Loucy (cell line): Measurements from ENCODE around the gene MYT1.

Experiments
- H2AFZ ChIP-seq: fragments of 200-600 bp; sonication (generic); 2 replicates; pipeline ENCODE4 v1.6.0; 2016; ENCODE audit warnings: antibody characterized with exemption, mild to moderate bottlenecking, low read length, moderate library complexity
- H3F3A ChIP-seq: fragments of 200-600 bp; 2 replicates; pipeline ENCODE4 v1.6.0; 2016; ENCODE audit warnings: antibody characterized with exemption, low read depth, mild to moderate bottlenecking
- H3K27me3 ChIP-seq: fragments of 200-600 bp; sonication (generic); 2 replicates; pipeline ENCODE4 v1.6.1; 2014; ENCODE audit warnings: low read length, mild to moderate bottlenecking; ENCODE audit not compliant: insufficient read depth, poor library complexity, severe bottlenecking
- H3K36me3 ChIP-seq: fragments of 200-600 bp; sonication (generic); 2 replicates; pipeline ENCODE4 v1.6.1; 2016; ENCODE audit warnings: low read length; ENCODE audit not compliant: insufficient read depth
- H3K4me1 ChIP-seq: fragments of 200-600 bp; sonication (generic); 2 replicates; pipeline ENCODE4 v1.5.1; 2014; ENCODE audit warnings: low read length, mild to moderate bottlenecking; ENCODE audit not compliant: insufficient read depth, poor library complexity, severe bottlenecking
- H3K4me2 ChIP-seq: fragments of 200-600 bp; sonication (generic); 2 replicates; pipeline ENCODE4 v1.6.0; 2014; ENCODE audit warnings: antibody characterized with exemption, low read length, low read depth, mild to moderate bottlenecking; ENCODE audit not compliant: poor library complexity, severe bottlenecking
- H3K4me3 ChIP-seq: fragments of 200-600 bp; sonication (generic); 2 replicates; pipeline ENCODE4 v1.5.1; 2014; ENCODE audit warnings: low read length, mild to moderate bottlenecking, mixed read lengths; ENCODE audit not compliant: poor library complexity, severe bottlenecking
- H3K79me2 ChIP-seq: fragments of 200-600 bp; sonication (generic); 2 replicates; pipeline ENCODE4 v1.6.1; 2014; ENCODE audit warnings: low read length; ENCODE audit not compliant: insufficient read depth
- H3K9ac ChIP-seq: fragments of 200-600 bp; sonication (generic); 2 replicates; pipeline ENCODE4 v1.6.0; 2014; ENCODE audit warnings: mild to moderate bottlenecking, low read depth, low read length, moderate library complexity; ENCODE audit not compliant: poor library complexity, severe bottlenecking
- H3K9me2 ChIP-seq: fragments of 200-600 bp; sonication (generic); replicated peaks from 2 replicates; pipeline ENCODE4 v1.6.1; 2016; ENCODE audit warnings: low read depth, low read length, mixed read lengths
- H3K9me3 ChIP-seq: fragments of 200-600 bp; sonication (generic); 2 replicates; pipeline ENCODE4 v1.6.1; 2014; ENCODE audit warnings: mild to moderate bottlenecking, antibody characterized with exemption, low read length, low read depth; ENCODE audit not compliant: insufficient read depth
- H4K20me1 ChIP-seq: fragments of 200-600 bp; sonication (generic); 2 replicates; pipeline ENCODE4 v1.6.0; 2014; ENCODE audit warnings: antibody characterized with exemption, low read length, mild to moderate bottlenecking; ENCODE audit not compliant: insufficient read depth, poor library complexity, severe bottlenecking
- CTCF ChIP-seq: fragments of 200-600 bp; sonication (generic); conservative IDR thresholded peaks from 2 replicates; pipeline ENCODE4 v1.5.1; 2014; ENCODE audit warnings: mild to moderate bottlenecking, antibody characterized with exemption, low read length
- EZH2phosphoT487 ChIP-seq: fragments of 200-600 bp; IDR thresholded peaks from 2 replicates; pipeline ENCODE4 v1.6.1; 2018; ENCODE audit warnings: antibody characterized with exemption, mild to moderate bottlenecking, moderate library complexity, borderline replicate concordance

The MYT1 gene

GRCh38 chr20:64158346-64159285 is 5.6 kb upstream of the MYT1 start:
- H3K36me3 ChIP-seq = no peaks in the 10 kb centered on the region

GRCh38 chr20:64159286-64159680 is 5.0 kb upstream of the MYT1 start:
- H3K79me2 ChIP-seq = no peaks in the 10 kb centered on the region
- H3K27me3 ChIP-seq = no peaks in the 10 kb centered on the region
- no peak overlapping the region for H3K9ac ChIP-seq
- no peaks in the 10 kb centered on the region for H4K20me1 ChIP-seq
- no peak overlapping the region for H3K4me3 ChIP-seq
- H3K9me3 ChIP-seq = no peaks in the 10 kb centered on the region
- no peak for TF ChIP-seq EZH2phosphoT487
- no peak for TF ChIP-seq CTCF
- H2AFZ ChIP-seq = no peak overlapping the region
- no peaks in the 10 kb centered on the region for H3K36me3 ChIP-seq
- no peaks in the 10 kb centered on the region for H3K4me1 ChIP-seq
- no peak overlapping the region for H3K4me2 ChIP-seq
- H3K9me2 ChIP-seq = no peaks in the 10 kb centered on the region
- no peaks in the 10 kb centered on the region for H3F3A ChIP-seq

More at GRCh38 chr20:64158346-64159285, 5.6 kb upstream of the MYT1 start:
- Histone ChIP-seq H3K79me2 (no peaks in the 10 kb centered on the region), H3K4me3 (no peak overlapping the region), H3K4me1 (no peaks in the 10 kb centered on the region), H3K27me3 (no peaks in the 10 kb centered on the region), H3K4me2 (no peak overlapping the region), H4K20me1 (no peaks in the 10 kb centered on the region), H3F3A (no peaks in the 10 kb centered on the region), H3K9me3 (no peaks in the 10 kb centered on the region), H2AFZ (no peak overlapping the region), H3K9me2 (no peaks in the 10 kb centered on the region), H3K9ac (no peak overlapping the region)
- TF ChIP-seq EZH2phosphoT487 = no peak
- no peak for TF ChIP-seq CTCF

GRCh38 chr20:64159711-64160110 is 4.5 kb upstream of the MYT1 start:
- H3K9me2 ChIP-seq = no peaks in the 10 kb centered on the region
- no peak overlapping the region for H3K9ac ChIP-seq
- H3K4me1 ChIP-seq = no peaks in the 10 kb centered on the region
- H3K9me3 ChIP-seq = no peaks in the 10 kb centered on the region
- TF ChIP-seq CTCF (no peak), EZH2phosphoT487 (no peak)
- H3K27me3 ChIP-seq = no peaks in the 10 kb centered on the region
- no peak overlapping the region for H3K4me2 ChIP-seq
- no peaks in the 10 kb centered on the region for H4K20me1 ChIP-seq
- no peaks in the 10 kb centered on the region for H3F3A ChIP-seq
- H3K36me3 ChIP-seq = no peaks in the 10 kb centered on the region
- H3K79me2 ChIP-seq = no peaks in the 10 kb centered on the region
- no peak overlapping the region for H2AFZ ChIP-seq
- no peak overlapping the region for H3K4me3 ChIP-seq
